Endothelial cell of umbilical vein (primary cell): Measurements from ENCODE around the gene FAM43B. TPM values are rescaled to one million over a fixed set of nuclear protein-coding genes. Genes with fewer than 3 reads are reported as not detected.

Experiments used
- BruUV-seq: library from RNA; stranded (reverse); fragments of 400-500 nt; replicated peaks from 2 replicates; lab custom pipeline; 2021; lab: Mats Ljungman, UMichigan
- CTCF ChIA-PET: fragments of 300-600, 350-600 bp; sonication (Branson Sonifier 250); formaldehyde crosslinking; loops from one replicate; lab custom pipeline; 2021; ENCODE audit warnings: antibody characterized with exemption, inconsistent platforms; lab: Charles Lee
- POLR2A ChIA-PET: fragments of 300-600, 350-600 bp; sonication (Branson Sonifier 250); formaldehyde crosslinking; loops from one replicate; lab custom pipeline; 2021; ENCODE audit warnings: antibody characterized with exemption, inconsistent platforms; lab: Charles Lee
- DNase-seq: peaks from one replicate; pipeline ENCODE4 v3.0.0-alpha.2; 2011; ENCODE audit warnings: low read depth, low spot score
- FAIRE-seq: peaks from 2 replicates; lab custom pipeline; 2011; peaks lifted over from hg19 to GRCh38; lab: Jason Lieb, UNC
- H2AFZ ChIP-seq: 2 replicates; pipeline ENCODE4 v1.6.0; 2012; ENCODE audit warnings: low read depth, low read length, control low read depth, inconsistent platforms
- H3K27ac ChIP-seq: 2 replicates; pipeline ENCODE4 v1.5.1; 2011; ENCODE audit warnings: low read depth, mild to moderate bottlenecking, control low read depth, low read length, moderate library complexity; ENCODE audit not compliant: insufficient read depth
- H3K27me3 ChIP-seq, 2 experiments: 2 replicates each; pipeline versions ENCODE4 v1.6.0 to v1.6.1; 2011; ENCODE audit warnings: low read length in 2 of 2, mixed read lengths in 1 of 2; ENCODE audit not compliant: control insufficient read depth in 2 of 2, insufficient read depth in 2 of 2
- H3K36me3 ChIP-seq, 2 experiments: 2 replicates in 1 of 2; 3 replicates in 1 of 2; pipeline ENCODE4 v1.5.1; 2011; ENCODE audit warnings: low read length in 2 of 2, mild to moderate bottlenecking in 1 of 2, moderate library complexity in 1 of 2; ENCODE audit not compliant: control insufficient read depth in 2 of 2, insufficient read depth in 2 of 2; ENCODE audit errors: extremely low read depth in 1 of 2
- H3K4me1 ChIP-seq: 3 replicates; pipeline ENCODE4 v1.5.1; 2011; ENCODE audit warnings: mild to moderate bottlenecking, low read length; ENCODE audit not compliant: control insufficient read depth, insufficient read depth; ENCODE audit errors: extremely low read depth
- H3K4me2 ChIP-seq: 2 replicates; pipeline ENCODE4 v1.6.1; 2011; ENCODE audit warnings: low read length, control low read depth, mixed read lengths; ENCODE audit not compliant: insufficient read depth
- H3K4me3 ChIP-seq, 3 experiments: fragments of 200-600 bp in 1 of 3; sonication (generic), shearing (Covaris generic) in 1 of 3; replicated peaks in 1 of 3; 2 replicates each; pipeline ENCODE4 v1.5.1; 2011 to 2016; ENCODE audit warnings: control low read depth in 3 of 3, low read length in 3 of 3, mild to moderate bottlenecking in 2 of 3, inconsistent platforms in 1 of 3, low read depth in 1 of 3, moderate library complexity in 1 of 3; ENCODE audit not compliant: insufficient read depth in 1 of 3
- H3K79me2 ChIP-seq: 2 replicates; pipeline ENCODE4 v1.6.0; 2012; ENCODE audit warnings: low read length, inconsistent platforms; ENCODE audit not compliant: control insufficient read depth, insufficient read depth
- H3K9ac ChIP-seq: replicated peaks from 2 replicates; pipeline ENCODE3; 2011; ENCODE audit warnings: low read length, control low read depth; ENCODE audit not compliant: insufficient read depth; ENCODE audit errors: extremely low read depth
- H3K9me1 ChIP-seq: replicated peaks from 3 replicates; pipeline ENCODE4 v1.6.0; 2011; ENCODE audit warnings: mild to moderate bottlenecking, low read length; ENCODE audit not compliant: control insufficient read depth, insufficient read depth; ENCODE audit errors: extremely low read depth
- H3K9me3 ChIP-seq: replicated peaks from 2 replicates; pipeline ENCODE4 v1.5.1; 2012; ENCODE audit warnings: low read length, inconsistent platforms; ENCODE audit not compliant: control insufficient read depth, insufficient read depth
- H4K20me1 ChIP-seq: replicated peaks from 2 replicates; pipeline ENCODE3; 2011; ENCODE audit warnings: mild to moderate bottlenecking, low read length; ENCODE audit not compliant: control insufficient read depth, insufficient read depth; ENCODE audit errors: extremely low read depth
- CTCF ChIP-seq, 2 donors: IDR thresholded peaks; 1 replicate in 1 of 2; 2 replicates in 1 of 2; pipeline ENCODE4 v1.5.1; 2011; ENCODE audit warnings: low read length in 2 of 2, mild to moderate bottlenecking in 2 of 2, moderate library complexity in 2 of 2, control low read depth in 1 of 2, inconsistent platforms in 1 of 2, low read depth in 1 of 2; ENCODE audit not compliant: insufficient read depth in 1 of 2; ENCODE audit errors: extremely low read depth in 1 of 2
- EZH2 ChIP-seq: IDR thresholded peaks from 2 replicates; pipeline ENCODE4 v1.6.1; 2012; ENCODE audit warnings: borderline replicate concordance, low read depth, mild to moderate bottlenecking, moderate library complexity, low read length, inconsistent platforms; ENCODE audit not compliant: severe bottlenecking
- FOS ChIP-seq: IDR thresholded peaks from 2 replicates; pipeline ENCODE4 v1.6.1; 2011; ENCODE audit warnings: mild to moderate bottlenecking, low read length, moderate library complexity, borderline replicate concordance; ENCODE audit not compliant: insufficient read depth
- GATA2 ChIP-seq: IDR thresholded peaks from 2 replicates; pipeline ENCODE4 v1.7.0; 2011; ENCODE audit warnings: low read depth, mild to moderate bottlenecking, moderate library complexity, mixed read lengths, low read length; ENCODE audit not compliant: insufficient read length, insufficient read depth
- JUN ChIP-seq: IDR thresholded peaks from 2 replicates; pipeline ENCODE4 v1.6.1; 2011; ENCODE audit warnings: borderline replicate concordance, low read depth; ENCODE audit not compliant: insufficient read length, insufficient read depth
- MAX ChIP-seq: IDR thresholded peaks from 2 replicates; pipeline ENCODE4 v1.6.1; 2011; ENCODE audit not compliant: insufficient read depth, insufficient read length
- MYC ChIP-seq: IDR thresholded peaks from one replicate; pipeline ENCODE4 v1.6.1; 2011; ENCODE audit warnings: mild to moderate bottlenecking, low read depth, low read length
- POLR2A ChIP-seq: IDR thresholded peaks from 2 replicates; pipeline ENCODE4 v1.6.1; 2012; ENCODE audit warnings: low read depth, mild to moderate bottlenecking, control low read depth, low read length
- POLR2AphosphoS5 ChIP-seq: IDR thresholded peaks from 2 replicates; pipeline ENCODE4 v1.6.1; 2012; ENCODE audit warnings: low read depth, mild to moderate bottlenecking, control low read depth, low read length, moderate library complexity; ENCODE audit not compliant: insufficient read depth
- dilution Hi-C: fragments of 300-500 bp; cut with MboI; formaldehyde crosslinking; loops from one replicate; pipeline ENCODE4 v1.15.0; 2019; ENCODE audit warnings: low sequenced_read_pairs; ENCODE audit not compliant: extremely low pct_ligation_motif_present
- intact Hi-C: fragments of 100-400 bp; cut with micrococcal nuclease; formaldehyde crosslinking; loops from one replicate; pipeline ENCODE4 v1.10.0; 2022
- polyA plus RNA-seq, 4 experiments: library from polyadenylated mRNA; depleted of rRNA in 3 of 4; stranded (reverse) in 3 of 4; unstranded in 1 of 4; fragments of >200 nt; gene quantifications; 2 replicates each; pipeline versions ENCODE4 v1.2.1 to v1.2.3, GENCODE V29; 2011 to 2012; ENCODE audit warnings: missing spikeins in 1 of 4
- total RNA-seq: library from RNA; stranded (reverse); gene quantifications from 2 replicates; pipeline ENCODE4 v1.2.3, GENCODE V29; 2021

The FAM43B gene
- total and polyA plus RNA-seq, 2 donors (not counting 3 experiments of a cell fraction or from before 2014, with no cell fraction given): not detected

GRCh38 chr1:20538760-20539551 is 13.4 kb upstream of the FAM43B start:
- CTCF ChIA-PET: interaction anchor here (1.0 to 2.1 kb wide), 4 partner anchors 10 to 158 kb away, joined by 4 to 5 read pairs (median 4); no protein-coding TSS in a partner anchor
- no peak overlapping the region for H3K4me2 ChIP-seq
- TF ChIP-seq JUN: no peak
- peak; percentile 11 for TF ChIP-seq FOS
- dilution Hi-C loops (no loop called here), intact Hi-C loops (no loop called here)
- H3K79me2 ChIP-seq: no peaks in the 10 kb centered on the region
- DNase-seq (peak; percentile 31), FAIRE-seq (no peak)
- no peaks in the 10 kb centered on the region for H3K4me1 ChIP-seq
- BruUV-seq: no TSS peak
- no peak overlapping the region for H3K4me3 ChIP-seq
- no peaks in the 10 kb centered on the region for H4K20me1 ChIP-seq
- POLR2A ChIA-PET: no interaction called here
- no peak overlapping the region for H2AFZ ChIP-seq
- H3K9me1 ChIP-seq: no peaks in the 10 kb centered on the region
- H3K27ac ChIP-seq: no peak overlapping the region
- no peak overlapping the region for H3K9ac ChIP-seq
- peaks cover 3 to 4% of the 10 kb centered on the region in 2 experiments for H3K27me3 ChIP-seq
- no peaks in the 10 kb centered on the region for H3K36me3 ChIP-seq
- H3K9me3 ChIP-seq: no peaks in the 10 kb centered on the region

GRCh38 chr1:20540281-20540680 is 12.1 kb upstream of the FAM43B start:
- FAIRE-seq (no peak), DNase-seq (no peak)
- Histone ChIP-seq H3K9me1 (no peaks in the 10 kb centered on the region), H4K20me1 (no peaks in the 10 kb centered on the region), H2AFZ (no peak overlapping the region), H3K27me3 (peaks cover 2 to 4% of the 10 kb centered on the region in 2 experiments), H3K27ac (no peak overlapping the region), H3K9ac (no peak overlapping the region), H3K4me3 (no peak overlapping the region), H3K9me3 (no peaks in the 10 kb centered on the region), H3K4me2 (no peak overlapping the region), H3K79me2 (no peaks in the 10 kb centered on the region), H3K4me1 (no peaks in the 10 kb centered on the region), H3K36me3 (no peaks in the 10 kb centered on the region)
- intact Hi-C loops (no loop called here), dilution Hi-C loops (no loop called here)
- CTCF ChIA-PET: interaction anchor here (0.8 to 1.6 kb wide), 3 partner anchors 9 to 35 kb away, joined by 3 to 5 read pairs (median 3); no protein-coding TSS in a partner anchor
- no TSS peak for BruUV-seq
- no peak for TF ChIP-seq MAX
- TF ChIP-seq POLR2AphosphoS5: no peak
- no peak for TF ChIP-seq CTCF (IDR thresholded peaks at IDR 0.05; ENCODE audit: extremely low read depth in 1 of 2, insufficient read depth in 1 of 2, low read depth in 1 of 2, low read length in 2 of 2)
- TF ChIP-seq GATA2: no peak
- TF ChIP-seq MYC: no peak
- no peak for TF ChIP-seq FOS
- no peak for TF ChIP-seq POLR2A
- no peak for TF ChIP-seq EZH2
- TF ChIP-seq JUN: no peak
- POLR2A ChIA-PET: no interaction called here
